Activated effector memory CD4-positive, alpha-beta T cell treated with Interleukin-2 at 50 U/mL for 16 hours (primary cell): Measurements from ENCODE around the gene TMPRSS9.
"Not testable (repeated sequence)": the region's sequence is repeated elsewhere in the genome, so short reads cannot be mapped to it uniquely, and the experiment has no call there.

Experiments used
- DNase-seq: peaks from one replicate; pipeline ENCODE4 v3.0.0-alpha.2; 2020

Gene TMPRSS9

GRCh38 chr19:2362970-2363300, 2.9 kb downstream of the TMPRSS9 start:
- DNase-seq: no peak

GRCh38 chr19:2363419-2363818, 3.4 kb downstream of the TMPRSS9 start:
- DNase-seq: no peak

GRCh38 chr19:2365201-2365970, 5.3 kb downstream of the TMPRSS9 start:
- no peak for DNase-seq

GRCh38 chr19:2371656-2372055, 11.6 kb downstream of the TMPRSS9 start:
- DNase-seq: no peak

- DNase-seq: no peak
Measured at GRCh38 chr19:2372076-2372612, 12.1 kb downstream of the TMPRSS9 start.

- no peak for DNase-seq
Measured at GRCh38 chr19:2374808-2375207, 14.7 kb downstream of the TMPRSS9 start.

- no peak for DNase-seq
Measured at GRCh38 chr19:2375353-2376121, 15.5 kb downstream of the TMPRSS9 start.

GRCh38 chr19:2376784-2377519, 16.9 kb downstream of the TMPRSS9 start:
- DNase-seq: no peak

GRCh38 chr19:2380567-2380966, 20.5 kb downstream of the TMPRSS9 start:
- DNase-seq: no peak

GRCh38 chr19:2381148-2381820, 21.2 kb downstream of the TMPRSS9 start:
- DNase-seq: no peak

GRCh38 chr19:2382530-2383222, 22.6 kb downstream of the TMPRSS9 start:
- DNase-seq: no peak

- no peak for DNase-seq
Measured at GRCh38 chr19:2385053-2385721, 25.1 kb downstream of the TMPRSS9 start.

- no peak for DNase-seq
Measured at GRCh38 chr19:2387367-2388288, 27.6 kb downstream of the TMPRSS9 start.

GRCh38 chr19:2389594-2389993, 29.5 kb downstream of the TMPRSS9 start:
- no peak for DNase-seq

GRCh38 chr19:2391118-2391725, 31.2 kb downstream of the TMPRSS9 start:
- DNase-seq: peak; percentile 12

GRCh38 chr19:2392366-2392765, 32.3 kb downstream of the TMPRSS9 start:
- DNase-seq: no peak

- not testable (repeated sequence) for DNase-seq
Measured at GRCh38 chr19:2392899-2393298, 32.8 kb downstream of the TMPRSS9 start.

GRCh38 chr19:2394054-2394441, 34.0 kb downstream of the TMPRSS9 start:
- no peak for DNase-seq

- no peak for DNase-seq
Measured at GRCh38 chr19:2394442-2395292, 34.6 kb downstream of the TMPRSS9 start.
